Prostate gland (tissue), 2 donors: ENCODE data around the gene PDIA5.

Experiments used
- CTCF ChIP-seq, 4 experiments: fragments of 200-600 bp in 2 of 4; fragments of 450-650 bp in 2 of 4; sonication (generic) in 2 of 4; IDR thresholded peaks; 1 replicate in 3 of 4; 2 replicates in 1 of 4; pipeline ENCODE4 v1.5.1; 2016 to 2019; ENCODE audit warnings: antibody characterized with exemption in 4 of 4, mild to moderate bottlenecking in 2 of 4, moderate library complexity in 2 of 4
- POLR2A ChIP-seq: fragments of 450-650 bp; IDR thresholded peaks from one replicate; pipeline ENCODE4 v1.6.1; 2016; ENCODE audit warnings: antibody characterized with exemption, mild to moderate bottlenecking

GRCh38 chr3:123084192-123084591 lies 17.4 kb downstream of the PDIA5 start:
- TF ChIP-seq CTCF (IDR thresholded peaks at IDR 0.05) (no peak), POLR2A (no peak)
